Inflammatory macrophage treated with lipopolysaccharide for 4 hours (primary cell): ENCODE results near the gene FBF1.
"Not testable (repeated sequence)": the region's sequence is repeated elsewhere in the genome, so short reads cannot be mapped to it uniquely, and the experiment has no call there.

Experiments used
- DNase-seq: peaks from one replicate; pipeline ENCODE4 v3.0.0-alpha.2; 2020

Gene FBF1, protein sequence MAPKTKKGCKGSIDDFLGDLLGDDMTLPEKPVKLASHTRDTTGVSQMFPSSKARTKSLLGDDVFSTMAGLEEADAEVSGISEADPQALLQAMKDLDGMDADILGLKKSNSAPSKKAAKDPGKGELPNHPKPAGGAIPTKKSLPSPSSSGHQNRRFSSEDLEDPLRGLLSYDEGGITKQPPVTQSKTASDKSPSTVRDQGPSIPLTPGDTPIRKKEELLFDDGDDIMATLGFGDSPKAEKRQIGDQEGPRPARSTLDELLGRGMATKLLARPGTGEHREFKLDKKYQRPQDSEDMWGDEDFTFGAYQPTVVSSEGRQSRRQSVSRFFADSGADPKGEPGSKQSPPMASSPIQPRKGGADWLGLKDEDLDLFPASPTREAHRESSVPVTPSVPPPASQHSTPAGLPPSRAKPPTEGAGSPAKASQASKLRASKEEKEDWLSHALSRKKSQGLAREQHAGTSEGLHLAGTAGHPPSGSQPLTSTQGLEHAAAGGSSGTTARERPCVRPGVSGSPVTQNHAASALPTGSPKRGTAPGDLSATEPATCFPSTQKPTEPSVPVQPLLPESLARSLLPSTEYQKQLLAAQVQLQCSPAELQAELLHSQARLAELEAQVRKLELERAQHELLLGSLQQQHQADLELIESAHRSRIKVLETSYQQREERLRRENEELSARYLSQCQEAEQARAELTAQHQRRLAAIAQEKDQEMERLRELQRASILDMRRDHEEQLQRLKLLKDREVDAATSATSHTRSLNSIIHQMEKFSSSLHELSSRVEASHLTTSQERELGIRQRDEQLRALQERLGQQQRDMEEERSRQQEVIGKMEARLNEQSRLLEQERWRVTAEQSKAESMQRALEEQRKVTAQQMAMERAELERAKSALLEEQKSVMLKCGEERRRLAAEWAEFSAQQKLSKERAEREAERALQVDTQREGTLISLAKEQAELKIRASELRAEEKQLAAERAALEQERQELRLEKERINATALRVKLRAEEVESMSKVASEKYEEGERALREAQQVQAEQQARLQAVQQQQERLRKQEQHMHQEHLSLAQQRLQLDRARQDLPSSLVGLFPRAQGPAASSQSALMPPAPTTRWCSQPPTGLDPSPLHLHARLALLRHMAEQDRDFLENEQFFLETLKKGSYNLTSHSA

DNA sequence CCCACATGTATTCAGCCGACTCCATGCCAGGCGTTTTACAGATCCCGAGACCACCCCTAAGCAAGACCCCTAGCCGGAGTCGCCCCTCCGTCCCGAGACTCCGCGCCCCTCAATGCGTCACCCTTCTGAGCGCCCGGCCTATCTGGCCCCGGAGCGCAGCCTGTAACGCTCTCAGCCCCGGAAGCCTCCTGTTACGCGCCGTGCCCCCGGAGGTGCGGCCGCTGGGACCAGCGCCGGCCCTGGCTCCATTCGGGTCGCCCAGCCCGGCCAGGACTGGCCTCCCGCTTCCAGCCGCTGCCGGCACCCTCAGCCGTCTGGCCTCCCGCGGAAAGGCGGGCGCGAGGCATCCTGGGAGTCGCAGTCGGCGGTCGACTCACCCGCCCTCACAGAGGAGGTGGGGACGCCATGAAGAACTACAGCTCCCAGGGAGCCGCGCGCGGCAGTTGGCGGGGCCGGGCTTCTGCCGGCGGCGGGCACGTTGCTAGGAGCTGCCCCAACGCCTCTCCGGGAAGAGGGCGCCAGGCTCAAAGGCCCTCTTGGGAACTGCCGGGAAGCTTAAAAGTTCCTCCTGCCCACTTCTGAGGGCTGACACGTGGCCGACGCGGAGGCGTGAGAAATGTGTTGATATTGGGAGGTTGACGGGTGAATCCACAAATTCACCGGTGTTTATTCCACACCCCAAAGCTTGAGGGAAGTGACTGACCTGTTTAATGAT lies at the start of gene FBF1:
Gene FBF1, minus strand, starts transcription at position 316 of the 715 bp plus-strand sequence. CDS start 2,893 bp downstream, outside the sequence.
- DNase-seq = peak; percentile 94

DNA sequence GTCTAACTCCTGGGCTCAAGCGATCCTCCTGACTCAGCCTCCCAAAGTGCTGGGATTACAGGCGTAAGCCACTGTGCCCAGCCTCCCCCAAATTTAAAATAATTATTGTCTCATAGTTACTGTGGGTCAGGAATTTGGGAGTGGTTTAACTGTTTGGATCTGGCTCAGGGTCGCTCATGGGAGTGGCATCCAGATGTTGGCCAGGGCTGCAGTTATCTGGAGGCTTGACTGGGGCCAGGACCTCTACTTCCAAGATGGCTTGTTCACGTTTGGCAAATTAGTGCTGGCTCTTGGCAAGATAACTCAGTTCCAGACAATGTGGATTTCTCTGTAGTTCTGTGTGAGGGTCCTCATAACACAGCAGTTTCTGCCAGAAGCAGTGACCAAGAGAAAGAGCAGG lies 46.2 kb upstream of the FBF1 start:
- no peak for DNase-seq

GRCh38 chr17:75985986-75986385 lies 45.1 kb upstream of the FBF1 start:
- DNase-seq = no peak

GRCh38 chr17:75983501-75984181 lies 42.8 kb upstream of the FBF1 start:
- DNase-seq = peak; percentile 74

- no peak for DNase-seq
These were observed 40.3 kb upstream of the FBF1 start for GRCh38 chr17:75981019-75981615.

GRCh38 chr17:75980188-75981018 lies 39.6 kb upstream of the FBF1 start:
- DNase-seq = no peak

DNA sequence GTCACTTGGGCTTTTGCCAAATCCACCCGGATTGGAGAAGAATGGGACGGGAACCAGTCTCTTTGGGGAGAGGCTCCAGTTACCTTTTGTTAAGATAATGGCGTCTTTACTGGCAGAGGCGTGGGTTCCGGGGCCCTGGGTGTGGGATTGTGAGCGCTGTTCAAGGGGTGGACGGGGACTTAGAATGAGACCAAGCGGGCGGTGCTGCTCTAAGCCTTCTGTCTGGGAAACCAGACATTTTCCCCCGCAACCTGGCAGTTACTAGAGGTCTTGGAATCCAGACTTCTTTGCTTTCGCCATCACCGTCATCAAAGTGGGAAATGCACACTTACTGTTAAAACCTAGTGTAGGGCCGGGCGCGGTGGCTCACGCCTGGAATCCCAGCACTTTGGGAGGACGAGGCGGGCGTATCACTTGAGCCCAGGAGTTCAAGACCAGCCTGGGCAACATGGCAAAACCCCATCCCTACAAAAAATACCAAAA lies 38.9 kb upstream of the FBF1 start:
- peak; percentile 39 for DNase-seq

DNA sequence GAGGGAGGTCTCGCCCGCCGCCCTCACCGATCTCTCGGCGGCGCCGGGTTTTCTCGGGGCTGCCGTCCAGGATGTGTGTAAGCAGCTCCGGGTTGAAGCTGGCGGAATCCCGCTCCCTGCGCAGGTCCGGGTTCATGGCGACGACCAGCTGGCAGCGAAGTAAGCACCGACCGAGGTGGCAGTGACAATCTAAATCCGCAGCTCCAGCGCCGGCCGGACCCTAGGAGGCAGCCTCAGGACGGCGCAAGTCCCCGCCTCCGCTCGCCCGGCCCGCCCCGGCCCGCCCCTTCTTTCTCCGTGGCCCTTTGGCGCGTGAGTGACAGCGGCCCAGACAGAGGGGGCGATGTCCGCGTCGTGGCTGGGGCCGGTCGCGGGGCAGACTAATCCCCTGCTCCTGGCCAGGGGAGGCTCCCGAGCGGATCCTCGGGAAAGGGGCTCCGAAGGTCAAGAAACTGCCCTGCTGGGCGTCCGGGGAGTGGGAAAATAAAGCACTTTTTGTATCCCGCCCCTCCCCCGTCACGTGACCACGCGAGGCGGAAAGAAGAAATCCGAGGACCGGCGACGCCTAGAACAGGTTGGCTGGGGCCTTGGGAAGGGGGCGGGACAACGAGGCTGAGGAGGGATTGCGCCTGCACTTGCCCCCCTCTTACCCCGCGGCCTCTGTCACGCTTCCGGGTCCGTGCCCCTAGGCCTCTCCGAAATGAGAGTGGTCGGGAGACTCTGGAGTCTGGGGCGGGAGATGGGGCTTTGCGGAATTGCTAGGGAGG lies 38.3 kb upstream of the FBF1 start, which contains the start of the genes ACOX1 and TEN1:
Gene ACOX1, minus strand, starts transcription at position 229 of the 767 bp plus-strand sequence. Its CDS starts 93 bp downstream, at position 136.
Gene TEN1, plus strand, starts transcription at position 303 of the 767 bp plus-strand sequence. CDS start 6,953 bp downstream, outside the sequence.
- DNase-seq = peak; percentile 97

GRCh38 chr17:75976175-75976848 lies 35.5 kb upstream of the FBF1 start:
- no peak for DNase-seq

DNA sequence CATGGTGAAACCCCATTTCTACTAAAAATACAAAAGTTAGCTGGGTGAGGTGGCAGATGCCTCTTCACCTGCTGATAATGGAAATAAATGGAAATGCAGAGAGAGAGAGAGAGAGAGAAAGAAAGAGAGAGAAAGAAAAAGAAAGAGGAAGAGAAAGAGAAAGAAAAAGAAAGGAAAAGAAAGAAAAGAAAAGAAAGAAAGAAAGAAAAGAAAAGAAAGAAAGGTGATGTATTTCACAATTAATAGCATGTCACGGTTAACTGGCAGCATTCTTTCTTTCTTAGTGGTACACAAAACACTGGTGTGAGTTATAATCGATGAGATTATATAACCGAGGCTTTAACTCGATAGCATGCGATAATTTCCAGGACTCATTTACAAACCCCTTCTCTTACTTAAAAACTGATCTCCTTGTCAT lies 34.9 kb upstream of the FBF1 start:
- DNase-seq = no peak

DNA sequence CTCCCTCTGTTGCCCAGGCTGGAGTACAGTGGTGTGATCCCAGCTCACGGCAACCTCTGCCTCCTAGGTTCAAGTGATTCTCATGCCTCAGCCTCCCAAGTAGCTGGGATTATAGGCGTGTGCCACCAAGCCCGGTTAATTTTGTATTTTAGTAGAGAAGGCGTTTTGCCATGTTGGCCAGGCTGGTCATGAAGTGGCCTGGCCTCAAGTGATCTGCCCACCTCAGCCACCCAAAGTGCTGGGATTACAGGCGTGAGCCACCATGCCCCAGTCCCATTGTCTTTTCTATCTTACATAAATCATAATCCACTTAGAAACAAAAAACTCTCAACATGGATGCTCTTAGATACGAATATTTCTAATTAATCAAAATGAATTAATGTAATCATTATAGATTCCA lies 34.3 kb upstream of the FBF1 start:
- not testable (repeated sequence) for DNase-seq

DNA sequence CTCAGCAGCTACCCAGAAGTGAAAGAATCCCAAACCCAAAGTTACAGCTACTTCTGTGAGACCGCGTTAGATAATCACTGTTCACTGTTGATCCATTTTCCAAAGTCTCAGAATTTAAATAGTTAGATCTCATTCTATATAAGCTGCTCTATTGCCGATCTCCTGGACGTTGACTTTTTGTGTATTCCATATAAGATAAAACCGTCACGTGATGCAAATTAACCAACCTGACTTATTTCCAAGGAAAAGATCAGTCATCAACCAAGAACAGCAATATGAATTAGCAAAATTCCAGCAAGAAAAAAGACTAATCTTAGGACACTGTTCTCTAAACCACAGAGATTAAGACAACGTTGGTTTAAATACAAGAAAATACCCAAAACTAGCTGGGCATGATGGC lies 29.8 kb upstream of the FBF1 start:
- no peak for DNase-seq

DNA sequence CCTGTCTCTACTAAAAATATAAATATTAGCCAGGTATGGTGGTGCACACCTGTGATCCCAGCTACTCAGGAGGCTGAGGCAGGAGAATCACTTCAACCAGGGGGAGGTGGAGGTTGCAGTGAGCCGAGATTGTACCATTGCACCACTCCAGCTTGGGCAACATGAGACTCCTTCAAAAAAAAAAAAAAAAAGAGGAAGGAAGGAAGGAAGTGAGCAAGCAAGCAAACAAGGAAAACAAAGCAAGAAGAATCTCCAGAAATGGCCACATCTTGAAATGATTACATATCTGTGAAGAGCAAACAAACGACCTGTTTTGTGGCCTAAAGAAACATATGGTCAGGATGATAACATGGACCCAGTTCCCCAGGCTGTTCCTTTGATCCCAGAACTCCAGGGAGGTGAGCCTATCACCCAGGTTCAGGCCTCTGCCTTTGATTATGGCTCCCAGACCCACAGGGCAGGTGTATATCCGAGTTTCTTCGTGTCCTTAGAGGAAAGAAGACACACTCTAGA lies 29.2 kb upstream of the FBF1 start:
- peak; percentile 70 for DNase-seq

DNA sequence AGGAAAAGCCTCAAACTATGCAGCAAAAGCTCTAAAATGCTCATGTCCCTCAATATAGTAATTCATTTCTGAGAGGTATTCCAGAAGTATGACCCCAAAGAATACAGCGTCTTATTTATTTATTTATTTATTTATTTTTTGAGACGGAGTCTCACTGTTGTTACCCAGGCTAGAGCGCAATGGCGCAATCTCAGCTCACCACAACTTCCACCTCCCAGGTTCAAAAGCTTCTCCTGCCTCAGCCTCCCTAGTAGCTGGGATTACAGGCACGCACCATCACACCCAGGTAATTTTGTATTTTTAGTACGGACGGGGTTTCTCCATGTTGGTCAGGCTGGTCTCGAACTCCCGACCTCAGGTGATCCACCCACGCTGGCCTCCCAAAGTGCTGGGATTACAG lies 28.2 kb upstream of the FBF1 start:
- DNase-seq = not testable (repeated sequence)

- DNase-seq = no peak
These were observed 24.6 kb upstream of the FBF1 start for GRCh38 chr17:75965468-75965867.

DNA sequence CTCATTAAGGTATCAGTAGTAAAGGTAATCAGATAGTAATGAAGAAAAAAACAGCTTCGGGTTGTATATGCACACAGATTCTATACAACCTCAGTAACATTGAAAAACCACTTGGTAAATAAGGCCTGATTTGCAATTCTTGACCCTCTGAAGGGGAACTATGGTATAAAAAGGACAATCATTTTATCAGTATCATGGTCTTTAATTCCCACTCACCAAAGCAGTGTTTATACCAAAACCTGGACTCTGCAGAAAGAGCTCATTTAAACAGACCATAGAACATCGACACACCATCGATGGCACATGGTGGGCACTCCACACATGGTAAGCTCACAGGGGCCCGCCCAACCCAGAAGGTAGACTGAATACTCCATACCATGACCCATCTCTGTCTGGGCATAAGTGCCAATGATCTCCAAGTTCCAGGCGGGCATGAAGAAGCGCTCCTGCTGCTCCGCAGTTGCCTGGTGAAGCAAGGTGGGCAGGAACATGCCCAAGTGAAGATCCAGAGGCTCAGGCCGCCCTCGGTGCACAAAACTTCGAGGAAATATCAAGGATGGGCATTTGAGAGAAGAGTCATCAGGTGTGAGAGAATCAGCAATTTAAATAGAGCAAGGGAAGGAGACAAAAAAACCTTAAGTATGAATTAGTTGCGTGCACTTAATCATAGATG lies 19.1 kb upstream of the FBF1 start:
- no peak for DNase-seq

GRCh38 chr17:75959051-75959838 lies 18.4 kb upstream of the FBF1 start:
- no peak for DNase-seq
